Neural progenitor cell (in vitro differentiated cells): ENCODE data around the gene ADCY5. TPM values are rescaled to one million over a fixed set of nuclear protein-coding genes. Genes with fewer than 3 reads are reported as not detected.

Experiments used
- DNase-seq: peaks from one replicate; pipeline ENCODE4 v3.0.0-alpha.2; 2016; ENCODE audit warnings: low spot score
- H2AFZ ChIP-seq: fragments of 200-600 bp; sonication (generic); replicated peaks from 2 replicates; pipeline ENCODE4 v1.6.1; 2016; ENCODE audit warnings: antibody characterized with exemption
- H3F3A ChIP-seq: fragments of 200-600 bp; sonication (generic); 2 replicates; pipeline ENCODE4 v1.6.1; 2016; ENCODE audit warnings: antibody characterized with exemption, low read depth
- H3K27ac ChIP-seq: fragments of 200-600 bp; sonication (generic); 2 replicates; pipeline ENCODE4 v1.5.1; 2016; ENCODE audit warnings: mild to moderate bottlenecking
- H3K27me3 ChIP-seq: fragments of 200-600 bp; sonication (generic); 2 replicates; pipeline ENCODE4 v1.6.1; 2016; ENCODE audit warnings: mild to moderate bottlenecking, moderate library complexity
- H3K36me3 ChIP-seq: fragments of 200-600 bp; sonication (generic); 2 replicates; pipeline ENCODE4 v1.5.1; 2016
- H3K4me1 ChIP-seq: fragments of 200-600 bp; sonication (generic); 2 replicates; pipeline ENCODE4 v1.6.1; 2016; ENCODE audit warnings: mixed run types
- H3K4me2 ChIP-seq: fragments of 200-600 bp; sonication (generic); 2 replicates; pipeline ENCODE4 v1.6.1; 2016
- H3K4me3 ChIP-seq: fragments of 200-600 bp; sonication (generic); 2 replicates; pipeline ENCODE4 v1.5.1; 2016
- H3K79me2 ChIP-seq: fragments of 200-600 bp; sonication (generic); 2 replicates; pipeline ENCODE4 v1.6.1; 2016; ENCODE audit warnings: low read depth
- H3K9ac ChIP-seq: fragments of 200-600 bp; sonication (generic); 2 replicates; pipeline ENCODE4 v1.6.1; 2016
- H3K9me3 ChIP-seq: fragments of 200-600 bp; sonication (generic); 2 replicates; pipeline ENCODE4 v1.5.1; 2016; ENCODE audit warnings: low read depth
- H4K20me1 ChIP-seq: fragments of 200-600 bp; sonication (generic); 2 replicates; pipeline ENCODE4 v1.6.1; 2016; ENCODE audit warnings: low read depth
- H3K27ac Mint-ChIP-seq: 3 replicates; pipeline ENCODE4 v1.8.0; 2021; ENCODE audit warnings: mixed read lengths
- H3K27me3 Mint-ChIP-seq: 2 replicates; pipeline ENCODE4 v1.8.0; 2022; ENCODE audit warnings: low read depth, mild to moderate bottlenecking, inconsistent platforms, moderate library complexity, mixed read lengths; ENCODE audit not compliant: insufficient read depth
- H3K36me3 Mint-ChIP-seq: 3 replicates; pipeline ENCODE4 v1.8.0; 2021; ENCODE audit warnings: mixed read lengths
- H3K4me1 Mint-ChIP-seq: 3 replicates; pipeline ENCODE4 v1.8.0; 2021; ENCODE audit warnings: mixed read lengths
- H3K4me3 Mint-ChIP-seq: 3 replicates; pipeline ENCODE4 v1.8.0; 2021; ENCODE audit warnings: mild to moderate bottlenecking, moderate library complexity, mixed read lengths
- H3K9me3 Mint-ChIP-seq: 3 replicates; pipeline ENCODE4 v1.8.0; 2020; ENCODE audit warnings: mixed read lengths
- CTCF ChIP-seq: fragments of 200-600 bp; sonication (generic); IDR thresholded peaks from 2 replicates; pipeline ENCODE4 v1.5.1; 2017; ENCODE audit warnings: antibody characterized with exemption, mild to moderate bottlenecking
- EZH2 ChIP-seq: fragments of 200-600 bp; sonication (generic); IDR thresholded peaks from 2 replicates; pipeline ENCODE4 v1.6.1; 2017; ENCODE audit warnings: antibody characterized with exemption, mild to moderate bottlenecking, moderate library complexity
- EZH2phosphoT487 ChIP-seq: fragments of 200-600 bp; sonication (generic); IDR thresholded peaks from 2 replicates; pipeline ENCODE4 v1.6.1; 2017; ENCODE audit warnings: antibody characterized with exemption
- total RNA-seq: library from RNA; depleted of rRNA; stranded (reverse); fragments of >200 nt; gene quantifications from 2 replicates; pipeline ENCODE4 v1.2.3, GENCODE V29; 2015; ENCODE audit warnings: low replicate concordance

Gene ADCY5
- total RNA-seq, 1 donor from 2014 or later: 1.6 TPM

- H3K9ac ChIP-seq: no peak overlapping the region
- H3K4me3 Mint-ChIP-seq: no peak overlapping the region
- no peaks in the 10 kb centered on the region for H3K9me3 ChIP-seq
- H3F3A ChIP-seq: no peaks in the 10 kb centered on the region
- H3K4me1 Mint-ChIP-seq: peaks cover 8% of the 10 kb centered on the region
- no peak overlapping the region for H3K4me2 ChIP-seq
- H3K27me3 Mint-ChIP-seq: peaks cover 6% of the 10 kb centered on the region
- H3K36me3 Mint-ChIP-seq: no peaks in the 10 kb centered on the region
- no peak overlapping the region for H3K27ac ChIP-seq
- no peaks in the 10 kb centered on the region for H3K36me3 ChIP-seq
- no peak overlapping the region for H2AFZ ChIP-seq
- no peak for TF ChIP-seq EZH2phosphoT487
- TF ChIP-seq EZH2: no peak
- no peak for TF ChIP-seq CTCF
- H3K4me1 ChIP-seq: no peaks in the 10 kb centered on the region
- no peaks in the 10 kb centered on the region for H3K79me2 ChIP-seq
- DNase-seq: no peak
- H4K20me1 ChIP-seq: no peaks in the 10 kb centered on the region
- no peak overlapping the region for H3K4me3 ChIP-seq
- no peaks in the 10 kb centered on the region for H3K27me3 ChIP-seq
- no peaks in the 10 kb centered on the region for H3K9me3 Mint-ChIP-seq
- no peak overlapping the region for H3K27ac Mint-ChIP-seq
Observed at GRCh38 chr3:123430266-123430665, 18.6 kb downstream of the ADCY5 start.

GRCh38 chr3:123429362-123430125, 19.3 kb downstream of the ADCY5 start:
- Mint-ChIP-seq H3K4me3 (no peak overlapping the region), H3K4me1 (peaks cover 8% of the 10 kb centered on the region), H3K36me3 (no peaks in the 10 kb centered on the region), H3K9me3 (no peaks in the 10 kb centered on the region), H3K27me3 (peaks cover 6% of the 10 kb centered on the region), H3K27ac (no peak overlapping the region)
- TF ChIP-seq EZH2phosphoT487: no peak
- no peak for TF ChIP-seq CTCF
- TF ChIP-seq EZH2: no peak
- Histone ChIP-seq H3K4me2 (no peak overlapping the region), H3K27me3 (no peaks in the 10 kb centered on the region), H3K4me3 (no peak overlapping the region), H3K9ac (no peak overlapping the region), H3K36me3 (no peaks in the 10 kb centered on the region), H3K4me1 (no peaks in the 10 kb centered on the region), H3F3A (no peaks in the 10 kb centered on the region), H4K20me1 (no peaks in the 10 kb centered on the region), H2AFZ (no peak overlapping the region), H3K79me2 (no peaks in the 10 kb centered on the region), H3K27ac (no peak overlapping the region), H3K9me3 (no peaks in the 10 kb centered on the region)
- no peak for DNase-seq

GRCh38 chr3:123424999-123425712, 23.7 kb downstream of the ADCY5 start:
- H3K4me1 Mint-ChIP-seq: peaks cover 4% of the 10 kb centered on the region

More at GRCh38 chr3:123424999-123425712, 23.7 kb downstream of the ADCY5 start:
- Histone ChIP-seq H2AFZ (no peak overlapping the region), H3K9me3 (no peaks in the 10 kb centered on the region), H3K36me3 (no peaks in the 10 kb centered on the region), H3K4me2 (no peak overlapping the region), H4K20me1 (no peaks in the 10 kb centered on the region), H3K79me2 (no peaks in the 10 kb centered on the region), H3K9ac (no peak overlapping the region), H3F3A (no peaks in the 10 kb centered on the region), H3K4me1 (no peaks in the 10 kb centered on the region), H3K27ac (no peak overlapping the region), H3K27me3 (no peaks in the 10 kb centered on the region), H3K4me3 (no peak overlapping the region)
- no peaks in the 10 kb centered on the region for H3K36me3 Mint-ChIP-seq
- no peak overlapping the region for H3K4me3 Mint-ChIP-seq
- DNase-seq: no peak
- no peak for TF ChIP-seq EZH2phosphoT487
- TF ChIP-seq EZH2: no peak
- no peak for TF ChIP-seq CTCF
- no peaks in the 10 kb centered on the region for H3K9me3 Mint-ChIP-seq
- no peak overlapping the region for H3K27ac Mint-ChIP-seq
- peaks cover 3% of the 10 kb centered on the region for H3K27me3 Mint-ChIP-seq
